SW480 (cell line): Measurements from ENCODE around the gene GRIN2A.

Experiments
- DNase-seq: peaks from one replicate; pipeline ENCODE4 v3.0.0-alpha.2; 2016; ENCODE audit warnings: low spot score

The GRIN2A gene

GRCh38 chr16:9852003-9852402 lies 330.2 kb downstream of the GRIN2A start:
- DNase-seq, result no peak

GRCh38 chr16:9850817-9851216 lies 331.4 kb downstream of the GRIN2A start:
- no peak for DNase-seq

- DNase-seq, result no peak
These were observed 332.5 kb downstream of the GRIN2A start for GRCh38 chr16:9849697-9850245.

GRCh38 chr16:9847146-9847545 lies 335.1 kb downstream of the GRIN2A start:
- DNase-seq, result no peak

- no peak for DNase-seq
These were observed 335.7 kb downstream of the GRIN2A start for GRCh38 chr16:9846362-9847099.

- no peak for DNase-seq
These were observed 336.4 kb downstream of the GRIN2A start for GRCh38 chr16:9845661-9846361.

GRCh38 chr16:9844361-9844760 lies 337.9 kb downstream of the GRIN2A start:
- DNase-seq, result no peak

- no peak for DNase-seq
These were observed 338.7 kb downstream of the GRIN2A start for GRCh38 chr16:9843424-9844018.

- no peak for DNase-seq
These were observed 341.2 kb downstream of the GRIN2A start for GRCh38 chr16:9840761-9841665.

GRCh38 chr16:9837481-9837880 lies 344.7 kb downstream of the GRIN2A start:
- DNase-seq, result no peak

- DNase-seq, result no peak
These were observed 346.0 kb downstream of the GRIN2A start for GRCh38 chr16:9836118-9836736.

- no peak for DNase-seq
These were observed 355.0 kb downstream of the GRIN2A start for GRCh38 chr16:9827062-9827752.

- no peak for DNase-seq
These were observed 355.6 kb downstream of the GRIN2A start for GRCh38 chr16:9826656-9827055.

- no peak for DNase-seq
These were observed 357.8 kb downstream of the GRIN2A start for GRCh38 chr16:9824200-9825068.

- no peak for DNase-seq
These were observed 358.7 kb downstream of the GRIN2A start for GRCh38 chr16:9823510-9823909.

GRCh38 chr16:9821970-9822369 lies 360.3 kb downstream of the GRIN2A start:
- no peak for DNase-seq

- DNase-seq, result no peak
These were observed 360.9 kb downstream of the GRIN2A start for GRCh38 chr16:9821331-9821730.

- no peak for DNase-seq
These were observed 361.6 kb downstream of the GRIN2A start for GRCh38 chr16:9820476-9821246.

- DNase-seq, result no peak
These were observed 363.5 kb downstream of the GRIN2A start for GRCh38 chr16:9818702-9819101.
